GM23338 (cell line): ENCODE results near the gene POLR2L. TPM values are rescaled to one million over a fixed set of nuclear protein-coding genes. Genes with fewer than 3 reads are reported as not detected.

Source experiments
- ATAC-seq: fragments of 200-7000 bp; cut with Tn5 transposase; 3 replicates; pipeline ENCODE4 v1.9.1; 2020
- DNase-seq: peaks from one replicate; pipeline ENCODE4 v3.0.0-alpha.2; 2015; ENCODE audit warnings: low spot score
- H2AFZ ChIP-seq: fragments of 200-600 bp; sonication (generic); 2 replicates; pipeline ENCODE4 v1.8.0; 2016; ENCODE audit warnings: antibody characterized with exemption, mild to moderate bottlenecking, moderate library complexity
- H3F3A ChIP-seq: fragments of 200-600 bp; sonication (generic); replicated peaks from 2 replicates; pipeline ENCODE4 v1.8.0; 2017; ENCODE audit warnings: antibody characterized with exemption, mixed run types, low read depth
- H3K27ac ChIP-seq: fragments of 200-600 bp; sonication (generic); 2 replicates; pipeline ENCODE4 v1.6.1; 2016; ENCODE audit warnings: low read depth
- H3K27me3 ChIP-seq: fragments of 200-600 bp; sonication (generic); 2 replicates; pipeline ENCODE4 v1.8.0; 2016; ENCODE audit warnings: mild to moderate bottlenecking, mixed run types, moderate library complexity; ENCODE audit not compliant: insufficient read depth
- H3K36me3 ChIP-seq: fragments of 200-600 bp; sonication (generic); 2 replicates; pipeline ENCODE4 v1.8.0; 2016; ENCODE audit warnings: mild to moderate bottlenecking; ENCODE audit not compliant: insufficient read depth
- H3K4me1 ChIP-seq: fragments of 200-600 bp; sonication (generic); 2 replicates; pipeline ENCODE4 v1.8.0; 2016; ENCODE audit warnings: mild to moderate bottlenecking, moderate library complexity; ENCODE audit not compliant: insufficient read depth
- H3K4me2 ChIP-seq: fragments of 200-600 bp; sonication (generic); 2 replicates; pipeline ENCODE4 v1.7.1; 2017; ENCODE audit warnings: mixed run types
- H3K4me3 ChIP-seq: fragments of 200-600 bp; sonication (generic); 2 replicates; pipeline ENCODE4 v1.6.1; 2016; ENCODE audit warnings: mixed run types
- H3K79me2 ChIP-seq: fragments of 200-600 bp; sonication (generic); replicated peaks from 2 replicates; pipeline ENCODE4 v1.8.0; 2017; ENCODE audit warnings: mild to moderate bottlenecking; ENCODE audit not compliant: insufficient read depth
- H3K9me2 ChIP-seq: fragments of 200-600 bp; sonication (generic); 2 replicates; pipeline ENCODE4 v1.8.0; 2017; ENCODE audit not compliant: insufficient read depth
- H4K20me1 ChIP-seq: fragments of 200-600 bp; sonication (generic); replicated peaks from 2 replicates; pipeline ENCODE4 v1.8.0; 2017; ENCODE audit warnings: mild to moderate bottlenecking; ENCODE audit not compliant: insufficient read depth
- H3K27ac Mint-ChIP-seq: 2 replicates; pipeline ENCODE4 v1.8.0; 2020; ENCODE audit warnings: inconsistent platforms, mild to moderate bottlenecking, moderate library complexity, mixed read lengths
- H3K27me3 Mint-ChIP-seq: 3 replicates; pipeline ENCODE4 v1.8.0; 2022; ENCODE audit warnings: low read depth, mild to moderate bottlenecking, moderate library complexity, mixed read lengths, inconsistent platforms; ENCODE audit not compliant: insufficient read depth, poor library complexity
- H3K36me3 Mint-ChIP-seq: 3 replicates; pipeline ENCODE4 v1.8.0; 2021; ENCODE audit warnings: low read depth, mild to moderate bottlenecking, inconsistent platforms, moderate library complexity, mixed read lengths
- H3K4me1 Mint-ChIP-seq: 3 replicates; pipeline ENCODE4 v1.8.0; 2020; ENCODE audit warnings: mild to moderate bottlenecking, inconsistent platforms, mixed read lengths
- H3K4me3 Mint-ChIP-seq: 3 replicates; pipeline ENCODE4 v1.8.0; 2021; ENCODE audit warnings: moderate library complexity, mild to moderate bottlenecking, inconsistent platforms, mixed read lengths
- H3K9me3 Mint-ChIP-seq: 3 replicates; pipeline ENCODE4 v1.8.0; 2020; ENCODE audit warnings: moderate library complexity, mild to moderate bottlenecking, inconsistent platforms, mixed read lengths
- CREB1 ChIP-seq: fragments of 250-450 bp; sonication (Bioruptor Pico); IDR thresholded peaks from 2 replicates; pipeline ENCODE4 v1.5.0; 2020; ENCODE audit warnings: low read depth, mild to moderate bottlenecking, moderate library complexity
- EZH2 ChIP-seq: fragments of 200-600 bp; sonication (generic); IDR thresholded peaks from one replicate; pipeline ENCODE4 v1.8.0; 2017; ENCODE audit warnings: antibody characterized with exemption, mild to moderate bottlenecking, low read depth; ENCODE audit not compliant: unreplicated experiment
- JUNB ChIP-seq: IDR thresholded peaks from one replicate; pipeline ENCODE4 v1.6.1; 2016; ENCODE audit warnings: antibody characterized with exemption; ENCODE audit not compliant: unreplicated experiment
- NANOG ChIP-seq: IDR thresholded peaks from 2 replicates; pipeline ENCODE4 v1.6.1; 2016; ENCODE audit warnings: antibody characterized with exemption, borderline replicate concordance
- POLR2AphosphoS5 ChIP-seq: IDR thresholded peaks from 2 replicates; pipeline ENCODE4 v1.6.1; 2016; ENCODE audit warnings: antibody characterized with exemption, low read depth
- STAT1 ChIP-seq: IDR thresholded peaks from one replicate; pipeline ENCODE4 v1.6.1; 2016; ENCODE audit warnings: antibody characterized with exemption; ENCODE audit not compliant: unreplicated experiment
- ZNF331 ChIP-seq: fragments of 250-450 bp; sonication (Bioruptor Pico); IDR thresholded peaks from 2 replicates; pipeline ENCODE4 v1.5.0; 2020; ENCODE audit warnings: low read depth, mild to moderate bottlenecking, moderate library complexity
- polyA plus RNA-seq: library from polyadenylated mRNA; unstranded; fragments of >200 nt; fragmentation: Nextera tagmentation; extraction: Ambion mirVana; gene quantifications from 2 replicates; pipeline ENCODE4 v1.2.1, GENCODE V29; 2016
- total RNA-seq: library from RNA; depleted of rRNA; stranded (reverse); fragments of >200 nt; shearing (Covaris generic); gene quantifications from 2 replicates; pipeline ENCODE4 v1.2.3, GENCODE V29; 2014
- TF ChIP-seq, protein P1 (sequence below): IDR thresholded peaks from one replicate; pipeline ENCODE4 v1.6.1; 2018; ENCODE audit warnings: antibody characterized with exemption; ENCODE audit not compliant: unreplicated experiment
- TF ChIP-seq, protein P2 (sequence below): IDR thresholded peaks from 2 replicates; pipeline ENCODE4 v1.6.1; 2016; ENCODE audit warnings: antibody characterized with exemption
- TF ChIP-seq, protein P3 (sequence below), 2 experiments: fragments of 200-600 bp in 1 of 2; sonication (generic) in 1 of 2; conservative IDR thresholded peaks; 2 replicates each; pipeline versions ENCODE4 v1.5.1 to v1.6.1; 2016 to 2017; ENCODE audit warnings: antibody characterized with exemption in 2 of 2, low read depth in 2 of 2, mild to moderate bottlenecking in 2 of 2, moderate library complexity in 1 of 2
- TF ChIP-seq, protein P4 (sequence below): fragments of 250-450 bp; sonication (Bioruptor Pico); IDR thresholded peaks from 2 replicates; pipeline ENCODE4 v1.5.0; 2020; ENCODE audit warnings: mild to moderate bottlenecking, moderate library complexity

The POLR2L gene
- total and polyA plus RNA-seq, 2 experiments from 2014 or later, result 32.2 to 369 TPM

DNA sequence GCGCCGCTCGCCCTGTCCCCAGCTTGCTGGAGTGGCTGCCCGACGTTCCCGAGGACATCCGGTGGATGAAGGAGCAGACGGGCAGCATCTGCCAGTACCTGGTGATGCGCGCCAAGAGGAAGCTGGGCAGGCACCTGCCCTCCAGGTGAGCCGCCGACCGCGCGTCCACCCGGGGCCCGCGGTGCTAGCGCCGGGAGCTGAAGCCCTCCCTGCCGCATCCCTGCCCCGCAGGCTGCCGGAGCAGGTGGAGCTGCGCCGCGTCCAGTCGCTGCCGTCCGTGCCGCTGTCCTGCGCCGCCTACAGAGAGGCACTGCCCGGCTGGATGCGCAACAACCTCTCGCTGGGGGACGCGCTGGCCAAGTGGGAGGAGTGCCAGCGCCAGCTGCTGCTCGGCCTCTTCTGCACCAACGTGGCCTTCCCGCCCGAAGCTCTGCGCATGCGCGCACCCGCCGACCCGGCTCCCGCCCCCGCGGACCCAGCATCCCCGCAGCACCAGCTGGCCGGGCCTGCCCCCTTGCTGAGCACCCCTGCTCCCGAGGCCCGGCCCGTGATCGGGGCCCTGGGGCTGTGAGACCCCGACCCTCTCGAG, 17.9 kb downstream of the POLR2L start:
- Histone ChIP-seq H2AFZ (no peak overlapping the region), H3F3A (peaks cover 15% of the 10 kb centered on the region), H3K27me3 (peaks cover 6% of the 10 kb centered on the region; the same call in 1 of the 2 replicates), H3K4me2 (no peak overlapping the region), H3K4me1 (peaks cover 17% of the 10 kb centered on the region), H3K79me2 (0 out of 2 replicates have a peak, but pooled peaks cover 5% of the 10 kb centered on the region), H3K27ac (no peak overlapping the region), H3K4me3 (no peak overlapping the region), H4K20me1 (peaks cover 17% of the 10 kb centered on the region), H3K36me3 (no peaks in the 10 kb centered on the region), H3K9me2 (no peaks in the 10 kb centered on the region)
- Mint-ChIP-seq H3K4me1 (peaks cover 26% of the 10 kb centered on the region), H3K27me3 (peaks cover 41% of the 10 kb centered on the region), H3K36me3 (peaks cover 7% of the 10 kb centered on the region; the same call in 1 of the 3 replicates), H3K9me3 (no peaks in the 10 kb centered on the region; the same call in 2 of the 3 replicates), H3K27ac (no peak overlapping the region), H3K4me3 (peak overlapping the region; percentile 65; the same call in 2 of the 3 replicates)
- ATAC-seq (peak; percentile 1; the same call in 2 of the 3 replicates), DNase-seq (no peak)
- TF ChIP-seq POLR2AphosphoS5 (no peak), ZNF331 (no peak), STAT1 (no peak), JUNB (no peak), EZH2 (no peak), CREB1 (CRISPR knock-in tag) (no peak), NANOG (no peak)
- TF ChIP-seq, protein P1, sequence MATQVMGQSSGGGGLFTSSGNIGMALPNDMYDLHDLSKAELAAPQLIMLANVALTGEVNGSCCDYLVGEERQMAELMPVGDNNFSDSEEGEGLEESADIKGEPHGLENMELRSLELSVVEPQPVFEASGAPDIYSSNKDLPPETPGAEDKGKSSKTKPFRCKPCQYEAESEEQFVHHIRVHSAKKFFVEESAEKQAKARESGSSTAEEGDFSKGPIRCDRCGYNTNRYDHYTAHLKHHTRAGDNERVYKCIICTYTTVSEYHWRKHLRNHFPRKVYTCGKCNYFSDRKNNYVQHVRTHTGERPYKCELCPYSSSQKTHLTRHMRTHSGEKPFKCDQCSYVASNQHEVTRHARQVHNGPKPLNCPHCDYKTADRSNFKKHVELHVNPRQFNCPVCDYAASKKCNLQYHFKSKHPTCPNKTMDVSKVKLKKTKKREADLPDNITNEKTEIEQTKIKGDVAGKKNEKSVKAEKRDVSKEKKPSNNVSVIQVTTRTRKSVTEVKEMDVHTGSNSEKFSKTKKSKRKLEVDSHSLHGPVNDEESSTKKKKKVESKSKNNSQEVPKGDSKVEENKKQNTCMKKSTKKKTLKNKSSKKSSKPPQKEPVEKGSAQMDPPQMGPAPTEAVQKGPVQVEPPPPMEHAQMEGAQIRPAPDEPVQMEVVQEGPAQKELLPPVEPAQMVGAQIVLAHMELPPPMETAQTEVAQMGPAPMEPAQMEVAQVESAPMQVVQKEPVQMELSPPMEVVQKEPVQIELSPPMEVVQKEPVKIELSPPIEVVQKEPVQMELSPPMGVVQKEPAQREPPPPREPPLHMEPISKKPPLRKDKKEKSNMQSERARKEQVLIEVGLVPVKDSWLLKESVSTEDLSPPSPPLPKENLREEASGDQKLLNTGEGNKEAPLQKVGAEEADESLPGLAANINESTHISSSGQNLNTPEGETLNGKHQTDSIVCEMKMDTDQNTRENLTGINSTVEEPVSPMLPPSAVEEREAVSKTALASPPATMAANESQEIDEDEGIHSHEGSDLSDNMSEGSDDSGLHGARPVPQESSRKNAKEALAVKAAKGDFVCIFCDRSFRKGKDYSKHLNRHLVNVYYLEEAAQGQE, result no peak
- TF ChIP-seq, protein P2, sequence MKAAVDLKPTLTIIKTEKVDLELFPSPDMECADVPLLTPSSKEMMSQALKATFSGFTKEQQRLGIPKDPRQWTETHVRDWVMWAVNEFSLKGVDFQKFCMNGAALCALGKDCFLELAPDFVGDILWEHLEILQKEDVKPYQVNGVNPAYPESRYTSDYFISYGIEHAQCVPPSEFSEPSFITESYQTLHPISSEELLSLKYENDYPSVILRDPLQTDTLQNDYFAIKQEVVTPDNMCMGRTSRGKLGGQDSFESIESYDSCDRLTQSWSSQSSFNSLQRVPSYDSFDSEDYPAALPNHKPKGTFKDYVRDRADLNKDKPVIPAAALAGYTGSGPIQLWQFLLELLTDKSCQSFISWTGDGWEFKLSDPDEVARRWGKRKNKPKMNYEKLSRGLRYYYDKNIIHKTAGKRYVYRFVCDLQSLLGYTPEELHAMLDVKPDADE, result no peak
- TF ChIP-seq, protein P3, sequence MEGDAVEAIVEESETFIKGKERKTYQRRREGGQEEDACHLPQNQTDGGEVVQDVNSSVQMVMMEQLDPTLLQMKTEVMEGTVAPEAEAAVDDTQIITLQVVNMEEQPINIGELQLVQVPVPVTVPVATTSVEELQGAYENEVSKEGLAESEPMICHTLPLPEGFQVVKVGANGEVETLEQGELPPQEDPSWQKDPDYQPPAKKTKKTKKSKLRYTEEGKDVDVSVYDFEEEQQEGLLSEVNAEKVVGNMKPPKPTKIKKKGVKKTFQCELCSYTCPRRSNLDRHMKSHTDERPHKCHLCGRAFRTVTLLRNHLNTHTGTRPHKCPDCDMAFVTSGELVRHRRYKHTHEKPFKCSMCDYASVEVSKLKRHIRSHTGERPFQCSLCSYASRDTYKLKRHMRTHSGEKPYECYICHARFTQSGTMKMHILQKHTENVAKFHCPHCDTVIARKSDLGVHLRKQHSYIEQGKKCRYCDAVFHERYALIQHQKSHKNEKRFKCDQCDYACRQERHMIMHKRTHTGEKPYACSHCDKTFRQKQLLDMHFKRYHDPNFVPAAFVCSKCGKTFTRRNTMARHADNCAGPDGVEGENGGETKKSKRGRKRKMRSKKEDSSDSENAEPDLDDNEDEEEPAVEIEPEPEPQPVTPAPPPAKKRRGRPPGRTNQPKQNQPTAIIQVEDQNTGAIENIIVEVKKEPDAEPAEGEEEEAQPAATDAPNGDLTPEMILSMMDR (conservative IDR thresholded peaks at IDR 0.05; ENCODE audit: low read depth in 2 of 2), result no peak
- TF ChIP-seq, protein P4, sequence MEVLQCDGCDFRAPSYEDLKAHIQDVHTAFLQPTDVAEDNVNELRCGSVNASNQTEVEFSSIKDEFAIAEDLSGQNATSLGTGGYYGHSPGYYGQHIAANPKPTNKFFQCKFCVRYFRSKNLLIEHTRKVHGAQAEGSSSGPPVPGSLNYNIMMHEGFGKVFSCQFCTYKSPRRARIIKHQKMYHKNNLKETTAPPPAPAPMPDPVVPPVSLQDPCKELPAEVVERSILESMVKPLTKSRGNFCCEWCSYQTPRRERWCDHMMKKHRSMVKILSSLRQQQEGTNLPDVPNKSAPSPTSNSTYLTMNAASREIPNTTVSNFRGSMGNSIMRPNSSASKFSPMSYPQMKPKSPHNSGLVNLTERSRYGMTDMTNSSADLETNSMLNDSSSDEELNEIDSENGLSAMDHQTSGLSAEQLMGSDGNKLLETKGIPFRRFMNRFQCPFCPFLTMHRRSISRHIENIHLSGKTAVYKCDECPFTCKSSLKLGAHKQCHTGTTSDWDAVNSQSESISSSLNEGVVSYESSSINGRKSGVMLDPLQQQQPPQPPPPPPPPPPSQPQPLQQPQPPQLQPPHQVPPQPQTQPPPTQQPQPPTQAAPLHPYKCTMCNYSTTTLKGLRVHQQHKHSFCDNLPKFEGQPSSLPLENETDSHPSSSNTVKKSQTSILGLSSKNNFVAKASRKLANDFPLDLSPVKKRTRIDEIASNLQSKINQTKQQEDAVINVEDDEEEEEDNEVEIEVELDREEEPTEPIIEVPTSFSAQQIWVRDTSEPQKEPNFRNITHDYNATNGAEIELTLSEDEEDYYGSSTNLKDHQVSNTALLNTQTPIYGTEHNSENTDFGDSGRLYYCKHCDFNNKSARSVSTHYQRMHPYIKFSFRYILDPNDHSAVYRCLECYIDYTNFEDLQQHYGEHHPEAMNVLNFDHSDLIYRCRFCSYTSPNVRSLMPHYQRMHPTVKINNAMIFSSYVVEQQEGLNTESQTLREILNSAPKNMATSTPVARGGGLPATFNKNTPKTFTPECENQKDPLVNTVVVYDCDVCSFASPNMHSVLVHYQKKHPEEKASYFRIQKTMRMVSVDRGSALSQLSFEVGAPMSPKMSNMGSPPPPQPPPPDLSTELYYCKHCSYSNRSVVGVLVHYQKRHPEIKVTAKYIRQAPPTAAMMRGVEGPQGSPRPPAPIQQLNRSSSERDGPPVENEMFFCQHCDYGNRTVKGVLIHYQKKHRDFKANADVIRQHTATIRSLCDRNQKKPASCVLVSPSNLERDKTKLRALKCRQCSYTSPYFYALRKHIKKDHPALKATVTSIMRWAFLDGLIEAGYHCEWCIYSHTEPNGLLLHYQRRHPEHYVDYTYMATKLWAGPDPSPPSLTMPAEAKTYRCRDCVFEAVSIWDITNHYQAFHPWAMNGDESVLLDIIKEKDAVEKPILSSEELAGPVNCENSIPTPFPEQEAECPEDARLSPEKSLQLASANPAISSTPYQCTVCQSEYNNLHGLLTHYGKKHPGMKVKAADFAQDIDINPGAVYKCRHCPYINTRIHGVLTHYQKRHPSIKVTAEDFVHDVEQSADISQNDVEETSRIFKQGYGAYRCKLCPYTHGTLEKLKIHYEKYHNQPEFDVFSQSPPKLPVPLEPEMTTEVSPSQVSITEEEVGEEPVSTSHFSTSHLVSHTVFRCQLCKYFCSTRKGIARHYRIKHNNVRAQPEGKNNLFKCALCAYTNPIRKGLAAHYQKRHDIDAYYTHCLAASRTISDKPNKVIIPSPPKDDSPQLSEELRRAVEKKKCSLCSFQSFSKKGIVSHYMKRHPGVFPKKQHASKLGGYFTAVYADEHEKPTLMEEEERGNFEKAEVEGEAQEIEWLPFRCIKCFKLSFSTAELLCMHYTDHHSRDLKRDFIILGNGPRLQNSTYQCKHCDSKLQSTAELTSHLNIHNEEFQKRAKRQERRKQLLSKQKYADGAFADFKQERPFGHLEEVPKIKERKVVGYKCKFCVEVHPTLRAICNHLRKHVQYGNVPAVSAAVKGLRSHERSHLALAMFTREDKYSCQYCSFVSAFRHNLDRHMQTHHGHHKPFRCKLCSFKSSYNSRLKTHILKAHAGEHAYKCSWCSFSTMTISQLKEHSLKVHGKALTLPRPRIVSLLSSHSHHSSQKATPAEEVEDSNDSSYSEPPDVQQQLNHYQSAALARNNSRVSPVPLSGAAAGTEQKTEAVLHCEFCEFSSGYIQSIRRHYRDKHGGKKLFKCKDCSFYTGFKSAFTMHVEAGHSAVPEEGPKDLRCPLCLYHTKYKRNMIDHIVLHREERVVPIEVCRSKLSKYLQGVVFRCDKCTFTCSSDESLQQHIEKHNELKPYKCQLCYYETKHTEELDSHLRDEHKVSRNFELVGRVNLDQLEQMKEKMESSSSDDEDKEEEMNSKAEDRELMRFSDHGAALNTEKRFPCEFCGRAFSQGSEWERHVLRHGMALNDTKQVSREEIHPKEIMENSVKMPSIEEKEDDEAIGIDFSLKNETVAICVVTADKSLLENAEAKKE, result no peak
